Amniotic epithelial cell (primary cell): ENCODE data around the gene WIPI1.
"Not testable (repeated sequence)": the region's sequence is repeated elsewhere in the genome, so short reads cannot be mapped to it uniquely, and the experiment has no call there.

Experiments used
- DNase-seq: peaks from one replicate; pipeline ENCODE4 v3.0.0-alpha.2; 2010; ENCODE audit warnings: low read depth

WIPI1 gene

DNA sequence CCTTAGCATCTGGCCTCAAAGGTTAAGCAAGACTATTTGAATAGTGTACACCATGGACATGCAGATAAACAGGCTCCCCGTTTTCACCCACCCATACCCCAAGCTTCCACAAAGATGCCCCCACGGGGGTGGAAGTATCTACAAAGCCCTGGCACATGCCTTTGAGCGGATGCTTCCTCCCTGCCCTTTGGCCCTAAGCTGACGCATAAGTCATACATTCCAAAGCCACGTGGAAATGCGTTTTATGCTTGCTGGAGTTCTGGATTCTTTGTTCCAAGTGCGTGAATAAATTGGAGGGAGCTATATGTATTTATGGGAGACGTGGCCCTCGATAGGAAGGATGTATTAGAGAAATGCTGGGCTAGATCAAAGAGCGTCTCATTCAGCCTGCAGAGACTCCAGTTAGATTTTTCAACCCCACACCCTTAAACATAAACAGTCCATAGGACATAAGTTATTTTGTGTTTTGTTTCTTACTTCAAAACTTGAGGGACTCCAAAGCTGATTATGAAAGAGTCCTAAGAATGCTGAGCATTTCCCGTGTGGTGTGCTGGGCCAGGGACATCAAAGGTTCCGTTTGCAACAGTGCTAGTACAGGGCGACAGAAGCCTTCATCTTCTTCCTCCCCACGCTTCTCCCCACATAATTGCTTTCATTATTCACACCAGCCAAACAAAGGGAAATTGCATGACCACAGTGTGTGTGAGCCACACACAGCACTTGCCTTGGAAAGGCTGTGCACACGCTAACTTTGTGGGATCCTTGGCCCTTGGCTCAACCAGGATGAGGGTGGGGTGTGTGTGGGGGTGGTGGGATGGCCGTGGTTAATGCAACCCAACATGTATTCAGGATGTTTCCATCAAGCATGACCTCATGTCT, 73.6 kb downstream of the WIPI1 start:
- peak; percentile 93 for DNase-seq

DNA sequence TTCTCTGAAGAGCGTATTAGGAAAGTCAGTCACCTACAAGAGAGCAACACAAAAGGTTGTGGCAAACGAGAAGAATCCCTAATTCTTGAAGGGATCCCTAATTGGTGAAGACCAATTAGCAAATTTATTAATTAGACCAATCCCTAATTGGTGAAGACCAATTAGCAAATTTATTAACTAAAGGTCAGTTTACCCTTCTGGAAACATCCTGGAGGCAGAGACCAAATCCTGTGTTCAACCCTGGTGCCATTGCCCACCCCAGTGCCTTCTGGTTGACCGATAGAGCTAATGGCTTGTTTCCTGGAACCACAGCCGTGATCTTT, 74.2 kb downstream of the WIPI1 start:
- DNase-seq, result no peak

DNA sequence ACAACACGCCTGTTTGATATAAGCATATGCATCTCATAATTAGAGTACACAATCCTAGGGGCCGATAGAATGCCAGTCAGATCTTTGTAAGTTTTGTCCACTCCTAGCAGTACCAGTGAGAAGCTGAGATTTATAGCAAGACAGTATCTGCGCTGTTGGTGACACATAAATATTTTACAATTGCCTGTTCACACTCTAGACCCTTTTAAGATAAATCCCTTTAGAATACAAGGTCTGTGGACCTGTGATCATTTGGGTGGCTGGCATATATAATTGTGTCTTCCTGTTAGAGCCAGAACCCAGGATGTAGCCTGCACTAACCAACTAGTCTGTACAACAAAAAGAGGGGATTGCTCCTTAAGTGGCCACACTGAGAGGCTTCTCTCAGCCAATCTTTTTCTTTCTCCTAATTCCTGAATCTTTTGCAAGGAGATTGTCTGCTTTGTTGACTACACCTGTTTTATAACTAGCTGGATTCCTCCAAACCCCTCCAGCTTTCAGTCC, 74.7 kb downstream of the WIPI1 start:
- no peak for DNase-seq

DNA sequence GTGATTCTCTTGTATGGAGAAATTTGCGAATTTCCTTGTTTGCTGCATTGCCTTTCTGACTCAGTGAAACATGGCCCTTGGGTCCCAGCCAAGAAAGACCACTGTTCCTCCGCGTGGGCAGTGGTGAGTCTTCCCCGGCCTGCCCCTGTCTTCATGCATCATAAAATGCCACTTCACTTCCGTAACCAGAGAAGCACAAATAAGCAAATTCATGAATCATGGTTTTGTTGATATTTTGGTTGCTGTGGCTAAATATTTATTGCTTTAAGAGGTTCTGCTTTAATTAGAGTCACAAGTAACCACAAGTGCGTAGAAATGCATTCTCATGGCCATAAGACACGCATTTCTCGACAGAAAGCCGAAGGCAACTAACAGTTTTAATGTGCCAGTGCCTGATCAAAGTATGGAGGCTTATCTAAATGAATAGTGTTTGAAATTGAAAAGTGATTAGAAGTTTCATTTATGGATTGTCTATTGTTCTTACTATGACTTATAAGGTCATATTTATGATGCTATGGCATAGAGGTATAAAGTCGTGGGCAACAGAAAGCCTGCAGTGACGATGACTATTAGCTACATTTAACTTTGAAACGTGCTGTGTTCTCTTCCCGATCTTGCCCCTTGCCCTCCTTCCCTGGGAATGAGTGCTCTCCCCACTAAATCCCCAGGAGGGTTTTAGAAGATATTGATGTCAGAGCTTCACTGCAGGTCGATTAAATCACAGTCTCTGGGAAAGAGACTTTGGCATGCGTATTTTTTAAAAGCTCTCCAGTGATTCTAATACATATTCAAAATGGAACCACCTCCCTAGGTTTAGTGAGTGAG, 76.0 kb downstream of the WIPI1 start:
- peak; percentile 99 for DNase-seq

- DNase-seq, result no peak
Measured at GRCh38 chr17:68379692-68380677, 77.3 kb downstream of the WIPI1 start.

DNA sequence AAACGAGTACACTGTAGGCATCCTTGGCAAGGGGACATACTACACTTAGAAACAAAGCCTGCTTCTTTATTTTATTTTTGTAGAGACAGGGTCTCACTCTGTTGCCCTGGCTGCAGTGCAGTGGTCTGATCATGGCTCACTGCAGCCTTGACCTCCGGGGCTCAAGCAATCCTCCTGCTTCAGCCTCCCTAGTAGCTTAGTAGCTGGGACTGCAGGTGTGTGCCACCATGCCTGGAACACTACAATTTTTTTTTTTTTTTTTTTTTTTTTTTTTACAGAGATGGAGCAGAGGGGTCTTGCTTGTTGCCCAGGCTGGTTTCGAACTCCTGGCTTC, 78.2 kb downstream of the WIPI1 start:
- DNase-seq, result no peak

DNA sequence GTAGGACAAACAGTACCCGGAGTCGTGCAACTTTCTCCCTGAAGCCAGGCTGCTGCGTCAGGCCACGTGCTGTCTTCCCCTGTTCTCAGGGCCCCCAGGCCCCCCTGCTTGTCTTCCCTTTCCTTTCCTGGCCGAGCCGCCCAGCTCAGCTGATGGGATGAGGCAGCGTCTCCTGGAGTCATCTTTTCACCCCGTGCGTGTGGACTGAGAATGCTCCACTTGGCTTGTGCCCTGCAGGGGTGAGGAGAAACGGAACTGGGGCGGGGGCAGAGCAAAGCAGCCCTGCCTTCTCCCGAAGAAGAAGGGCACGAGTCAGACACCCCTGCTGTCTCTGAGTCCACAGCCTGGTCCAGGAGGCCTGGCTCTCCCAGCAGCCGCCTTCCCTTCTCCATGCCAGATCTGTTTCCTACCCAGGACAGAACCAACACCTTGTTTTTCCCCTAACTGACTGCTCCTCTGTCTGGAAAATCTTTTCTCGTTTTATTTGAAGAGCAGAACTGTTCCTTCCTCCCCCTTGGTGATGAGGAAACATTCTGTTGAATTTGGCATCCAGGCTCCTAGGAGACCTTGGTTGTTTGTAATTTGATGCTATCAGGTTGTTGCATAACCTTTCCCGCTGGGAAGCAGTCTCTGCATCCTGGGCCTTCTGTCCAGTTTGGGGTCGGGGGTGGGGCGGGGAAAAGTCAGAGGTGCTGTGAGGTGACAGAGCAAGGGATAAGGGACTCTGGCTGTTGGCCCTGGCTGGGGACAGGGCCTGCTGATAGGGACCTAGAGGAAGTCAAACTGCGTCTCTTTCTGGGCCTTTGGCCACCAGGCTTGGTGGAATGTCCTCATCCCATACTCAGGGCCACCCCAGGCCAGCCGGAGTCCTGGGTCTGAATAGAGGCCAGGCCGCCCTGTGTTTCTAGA, 78.8 kb downstream of the WIPI1 start:
- peak; percentile 97 for DNase-seq

DNA sequence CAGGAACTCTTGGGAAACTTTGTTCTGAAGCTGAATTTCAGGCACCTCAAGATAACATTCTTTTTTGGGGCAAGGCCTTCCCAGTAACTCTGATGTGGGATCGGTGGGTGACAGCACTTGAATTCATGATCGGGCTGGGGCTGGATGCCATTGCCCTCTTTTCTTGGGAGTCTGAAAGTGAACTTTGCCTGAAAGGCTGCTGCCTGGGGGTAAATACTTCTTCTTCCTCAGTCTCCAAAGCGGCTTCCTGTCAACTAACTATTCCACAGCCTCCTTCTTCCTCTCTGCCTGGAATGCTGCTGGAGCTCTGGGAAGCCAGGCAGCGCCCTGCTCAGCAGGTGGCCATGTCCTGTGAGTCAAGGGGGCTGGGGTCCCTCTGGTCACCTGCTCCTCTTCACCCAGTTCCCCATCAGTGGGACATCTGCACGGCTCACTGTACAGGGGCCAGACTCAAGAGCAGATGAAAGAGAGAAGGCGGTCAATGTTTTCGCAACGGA, 79.5 kb downstream of the WIPI1 start:
- peak; percentile 44 for DNase-seq

GRCh38 chr17:68376178-68376577, 81.1 kb downstream of the WIPI1 start:
- not testable (repeated sequence) for DNase-seq

GRCh38 chr17:68375566-68375965, 81.7 kb downstream of the WIPI1 start:
- no peak for DNase-seq
